Neutrophil (primary cell): ENCODE data around the gene PTGS1.
"Not testable (repeated sequence)": the region's sequence is repeated elsewhere in the genome, so short reads cannot be mapped to it uniquely, and the experiment has no call there.

Experiments
- H3K27ac ChIP-seq: fragments of 200-600 bp; sonication (generic); 2 replicates; pipeline ENCODE4 v1.5.1; 2016; ENCODE audit warnings: mild to moderate bottlenecking, moderate library complexity
- H3K27me3 ChIP-seq: fragments of 200-600 bp; sonication (generic); 2 replicates; pipeline ENCODE4 v1.6.0; 2016; ENCODE audit warnings: mild to moderate bottlenecking
- H3K36me3 ChIP-seq: fragments of 200-600 bp; sonication (generic); 2 replicates; pipeline ENCODE4 v1.5.1; 2017
- H3K4me1 ChIP-seq, 2 experiments: fragments of 200-600 bp in 1 of 2; sonication (generic) in 1 of 2; 1 replicate in 1 of 2; 2 replicates in 1 of 2; pipeline versions ENCODE4 v1.5.1 to v1.6.1; 2013 to 2016; ENCODE audit warnings: low read depth in 1 of 2, low read length in 1 of 2, mild to moderate bottlenecking in 1 of 2, moderate library complexity in 1 of 2; ENCODE audit not compliant: control insufficient read depth in 1 of 2, insufficient read depth in 1 of 2
- H3K4me3 ChIP-seq, 2 experiments: fragments of 200-600 bp in 1 of 2; sonication (generic) in 1 of 2; 1 replicate in 1 of 2; 2 replicates in 1 of 2; pipeline ENCODE4 v1.5.1; 2013 to 2016; ENCODE audit warnings: low read depth in 1 of 2, low read length in 1 of 2, mild to moderate bottlenecking in 1 of 2, moderate library complexity in 1 of 2
- H3K9me3 ChIP-seq: fragments of 200-600 bp; sonication (generic); 2 replicates; pipeline ENCODE4 v1.5.1; 2016
- CTCF ChIP-seq: fragments of 200-600 bp; sonication (generic); IDR thresholded peaks from 2 replicates; pipeline ENCODE4 v1.5.1; 2016; ENCODE audit warnings: antibody characterized with exemption

Gene PTGS1

GRCh38 chr9:122406070-122406890 is 35.5 kb downstream of the PTGS1 start:
- Histone ChIP-seq H3K4me3 (no peak overlapping the region), H3K9me3 (no peaks in the 10 kb centered on the region), H3K27ac (no peak overlapping the region), H3K27me3 (no peaks in the 10 kb centered on the region), H3K4me1 (no peaks in the 10 kb centered on the region), H3K36me3 (no peaks in the 10 kb centered on the region)
- no peak for TF ChIP-seq CTCF

GRCh38 chr9:122414108-122414507 is 43.3 kb downstream of the PTGS1 start:
- H3K9me3 ChIP-seq, H3K36me3 ChIP-seq, H3K4me3 ChIP-seq, H3K27me3 ChIP-seq, H3K27ac ChIP-seq, H3K4me1 ChIP-seq: not testable (repeated sequence)

- no peaks in the 10 kb centered on the region for H3K4me1 ChIP-seq
- H3K36me3 ChIP-seq: no peaks in the 10 kb centered on the region
- no peak for TF ChIP-seq CTCF
- no peaks in the 10 kb centered on the region for H3K27me3 ChIP-seq
- H3K27ac ChIP-seq: no peak overlapping the region
- no peaks in the 10 kb centered on the region for H3K9me3 ChIP-seq
- no peak overlapping the region for H3K4me3 ChIP-seq
Observed at GRCh38 chr9:122418016-122418415, 47.2 kb downstream of the PTGS1 start.

- H3K4me1 ChIP-seq: no peaks in the 10 kb centered on the region
- no peaks in the 10 kb centered on the region for H3K36me3 ChIP-seq
- no peak overlapping the region for H3K27ac ChIP-seq
- TF ChIP-seq CTCF: no peak
- no peak overlapping the region for H3K4me3 ChIP-seq
- H3K9me3 ChIP-seq: no peaks in the 10 kb centered on the region
- no peaks in the 10 kb centered on the region for H3K27me3 ChIP-seq
Observed at GRCh38 chr9:122420315-122420714, 49.5 kb downstream of the PTGS1 start.

GRCh38 chr9:122425087-122425486 is 54.3 kb downstream of the PTGS1 start:
- no peak overlapping the region for H3K27ac ChIP-seq
- no peaks in the 10 kb centered on the region for H3K36me3 ChIP-seq
- H3K27me3 ChIP-seq: no peaks in the 10 kb centered on the region
- H3K4me3 ChIP-seq: no peak overlapping the region
- H3K9me3 ChIP-seq: no peaks in the 10 kb centered on the region
- no peak for TF ChIP-seq CTCF
- H3K4me1 ChIP-seq: no peaks in the 10 kb centered on the region

- Histone ChIP-seq H3K36me3 (no peaks in the 10 kb centered on the region), H3K9me3 (no peaks in the 10 kb centered on the region), H3K27ac (no peak overlapping the region), H3K27me3 (no peaks in the 10 kb centered on the region), H3K4me3 (no peak overlapping the region), H3K4me1 (no peaks in the 10 kb centered on the region)
- TF ChIP-seq CTCF: no peak
Observed at GRCh38 chr9:122426723-122427122, 55.9 kb downstream of the PTGS1 start.
